ENCODE results near the gene PRELID3B. TPM values are rescaled to one million over a fixed set of nuclear protein-coding genes. Genes with fewer than 3 reads are reported as not detected.

PRELID3B gene
- total and polyA plus RNA-seq, 2 of the 8 experiments (the other 6 are each of a cell fraction or from before 2014, with no cell fraction given): 8.1 to 50.5 TPM

GRCh38 chr20:58986968-58987517 lies 55.5 kb downstream of the PRELID3B start:
- H4K5ac ChIP-seq (ENCODE audit: insufficient read length, low read depth, low read length): no peak overlapping the region
- ChIA-PET POLR2A (ENCODE audit: partially characterized antibody) (interaction anchor here (1.0 to 1.1 kb wide), 2 partner anchors 10 to 18 kb away, joined by 3 read pairs; no protein-coding TSS in a partner anchor), CTCF (ENCODE audit: partially characterized antibody) (no interaction called here)
- H2BK20ac ChIP-seq (ENCODE audit: low read length): no peak overlapping the region
- H3K4me1 ChIP-seq (replicated peaks in 1 of 4; ENCODE audit: control insufficient read depth in 3 of 4, insufficient read depth in 4 of 4, low read length in 3 of 4): no peaks in the 10 kb centered on the region
- WGBS, 2 experiments (ENCODE audit: extremely low coverage in 1 of 2, insufficient coverage in 1 of 2, insufficient read length in 1 of 2, insufficient replicate concordance in 2 of 2, low coverage in 1 of 2, low lambda C conversion rate in 2 of 2, missing lambda C conversion rate in 1 of 2): 96% methylated on average over 8 of the region's 8 CpGs; no CpG with 5 or more reads in 1 of the 2 experiments
- DNase-seq (ENCODE audit: low read depth in 1 of 2, low spot score in 2 of 2) (no peak), FAIRE-seq (no peak)
- peaks cover 4 to 38% of the 10 kb centered on the region in 2 experiments for H3K79me2 ChIP-seq (ENCODE audit: control insufficient read depth in 1 of 2, insufficient read depth in 2 of 2, low read length in 2 of 2)
- H2BK5ac ChIP-seq (ENCODE audit: low read depth, low read length): no peak overlapping the region
- H3K27ac ChIP-seq (ENCODE audit: low read depth, low read length): no peak overlapping the region
- H3K23ac ChIP-seq (ENCODE audit: insufficient read length): no peak overlapping the region
- no peak overlapping the region for H3K4me3 ChIP-seq (ENCODE audit: extremely low read depth in 1 of 4, insufficient read depth in 2 of 4, low read depth in 3 of 4, low read length in 4 of 4)
- no peak for TF ChIP-seq EGR1 (IDR thresholded peaks at IDR 0.05; ENCODE audit: borderline replicate concordance, low read depth, low read length)
- TF ChIP-seq EP300 (IDR thresholded peaks at IDR 0.05; ENCODE audit: borderline replicate concordance in 1 of 2, low read depth in 2 of 2, low read length in 2 of 2): no peak
- no peak overlapping the region for H3K56ac ChIP-seq (replicated peaks; ENCODE audit: insufficient read length, low read depth, low read length)
- H2AFZ ChIP-seq (ENCODE audit: low read length): no peak overlapping the region
- no peak overlapping the region for H3K14ac ChIP-seq (ENCODE audit: insufficient read length)
- no peaks in the 10 kb centered on the region for H3K23me2 ChIP-seq (ENCODE audit: low read depth, low read length)
- H3K27me3 ChIP-seq (replicated peaks in 1 of 4; ENCODE audit: control insufficient read depth in 3 of 4, extremely low read depth in 1 of 4, insufficient read depth in 3 of 4, low read length in 3 of 4): no peaks in the 10 kb centered on the region
- H2BK120ac ChIP-seq (replicated peaks; ENCODE audit: low read depth, low read length): no peak overlapping the region
- H3K4me2 ChIP-seq (ENCODE audit: insufficient read depth in 1 of 2, low read depth in 2 of 2, low read length in 2 of 2): no peak overlapping the region
- no peak overlapping the region for H3K4ac ChIP-seq (replicated peaks; ENCODE audit: insufficient read length, low read depth, low read length)
- no peak overlapping the region for H2BK12ac ChIP-seq (ENCODE audit: low read depth, low read length)
- no peaks in the 10 kb centered on the region for H3K9me3 ChIP-seq (ENCODE audit: insufficient read depth in 2 of 2, low read depth in 1 of 2, low read length in 1 of 2)
- H4K8ac ChIP-seq (ENCODE audit: extremely low read depth, insufficient read depth, low read length): no peak overlapping the region
- no peak overlapping the region for H2AK5ac ChIP-seq (ENCODE audit: low read depth, low read length)
- H4K91ac ChIP-seq (replicated peaks; ENCODE audit: insufficient read length, low read length): no peak overlapping the region
- H3K79me1 ChIP-seq (ENCODE audit: low read depth, low read length): peaks cover 18% of the 10 kb centered on the region
- H4K20me1 ChIP-seq (replicated peaks in 1 of 2; ENCODE audit: control insufficient read depth in 1 of 2, insufficient read depth in 2 of 2, low read length in 2 of 2): peaks cover 4 to 15% of the 10 kb centered on the region in 2 experiments
- peaks cover 33 to 54% (median 45%) of the 10 kb centered on the region in 4 experiments for H3K36me3 ChIP-seq (ENCODE audit: control insufficient read depth in 2 of 4, insufficient read depth in 4 of 4, low read length in 3 of 4)
- no peak overlapping the region for H3K9ac ChIP-seq (replicated peaks in 1 of 4; ENCODE audit: extremely low read depth in 1 of 4, low read depth in 3 of 4, low read length in 3 of 4)
- H3K18ac ChIP-seq (ENCODE audit: extremely low read depth, low read length): no peak overlapping the region
- H2BK15ac ChIP-seq (ENCODE audit: low read length): no peak overlapping the region
